NT2/D1 (cell line): ENCODE measurements around the gene CACNA1G.

ENCODE experiments used
- DNase-seq: peaks from one replicate; pipeline ENCODE4 v3.0.0-alpha.2; 2011; ENCODE audit warnings: low read depth, low spot score
- H3K27me3 ChIP-seq: 2 replicates; pipeline ENCODE4 v1.6.0; 2011; ENCODE audit warnings: mild to moderate bottlenecking; ENCODE audit not compliant: insufficient read length, insufficient read depth
- H3K36me3 ChIP-seq: 2 replicates; pipeline ENCODE4 v1.6.1; 2011; ENCODE audit warnings: mild to moderate bottlenecking, low read length, mixed read lengths; ENCODE audit not compliant: insufficient read depth, insufficient read length
- H3K4me1 ChIP-seq: 2 replicates; pipeline ENCODE4 v1.5.1; 2011; ENCODE audit not compliant: insufficient read depth, insufficient read length
- H3K4me3 ChIP-seq: 2 replicates; pipeline ENCODE4 v1.5.1; 2011; ENCODE audit warnings: low read depth; ENCODE audit not compliant: insufficient read length
- H3K9ac ChIP-seq: 2 replicates; pipeline ENCODE4 v1.6.0; 2011; ENCODE audit warnings: low read depth; ENCODE audit not compliant: insufficient read length
- H3K9me3 ChIP-seq: 2 replicates; pipeline ENCODE4 v1.5.1; 2011; ENCODE audit warnings: mild to moderate bottlenecking, low read length; ENCODE audit not compliant: insufficient read depth
- SUZ12 ChIP-seq: IDR thresholded peaks from 2 replicates; pipeline ENCODE4 v1.6.1; 2011; ENCODE audit not compliant: insufficient read length, insufficient read depth; ENCODE audit errors: extremely low read depth
- YY1 ChIP-seq: IDR thresholded peaks from 2 replicates; pipeline ENCODE4 v1.6.1; 2011; ENCODE audit not compliant: insufficient read length, insufficient read depth
- ZNF274 ChIP-seq: IDR thresholded peaks from 2 replicates; pipeline ENCODE4 v1.6.1; 2011; ENCODE audit warnings: mild to moderate bottlenecking, low read depth, low read length

Gene CACNA1G

GRCh38 chr17:50627782-50628601, 67.5 kb downstream of the CACNA1G start:
- Histone ChIP-seq H3K9me3 (no peaks in the 10 kb centered on the region), H3K4me1 (peaks cover 34% of the 10 kb centered on the region), H3K9ac (peak overlapping the region; percentile 65), H3K4me3 (peak overlapping the region; percentile 16), H3K27me3 (peaks cover 17% of the 10 kb centered on the region), H3K36me3 (no peaks in the 10 kb centered on the region)
- TF ChIP-seq SUZ12 (no peak), YY1 (no peak), ZNF274 (no peak)
- DNase-seq, result no peak

- Histone ChIP-seq H3K27me3 (peaks cover 37% of the 10 kb centered on the region), H3K4me1 (peaks cover 31% of the 10 kb centered on the region), H3K9me3 (no peaks in the 10 kb centered on the region), H3K36me3 (no peaks in the 10 kb centered on the region), H3K4me3 (no peak overlapping the region), H3K9ac (no peak overlapping the region)
- TF ChIP-seq SUZ12 (no peak), ZNF274 (no peak), YY1 (no peak)
- DNase-seq, result no peak
Observed at GRCh38 chr17:50629902-50630301, 69.4 kb downstream of the CACNA1G start.

- DNase-seq, result no peak
- no peak overlapping the region for H3K4me3 ChIP-seq
- H3K36me3 ChIP-seq, result no peaks in the 10 kb centered on the region
- H3K9me3 ChIP-seq, result no peaks in the 10 kb centered on the region
- no peak overlapping the region for H3K9ac ChIP-seq
- TF ChIP-seq YY1 (no peak), SUZ12 (no peak), ZNF274 (no peak)
- peaks cover 44% of the 10 kb centered on the region for H3K27me3 ChIP-seq
- peaks cover 30% of the 10 kb centered on the region for H3K4me1 ChIP-seq
Observed at GRCh38 chr17:50630524-50631194, 70.1 kb downstream of the CACNA1G start.

- no peak overlapping the region for H3K4me3 ChIP-seq
- H3K27me3 ChIP-seq, result peaks cover 51% of the 10 kb centered on the region
- no peaks in the 10 kb centered on the region for H3K36me3 ChIP-seq
- TF ChIP-seq YY1 (no peak), SUZ12 (no peak), ZNF274 (no peak)
- no peak for DNase-seq
- no peak overlapping the region for H3K9ac ChIP-seq
- H3K9me3 ChIP-seq, result no peaks in the 10 kb centered on the region
- peaks cover 25% of the 10 kb centered on the region for H3K4me1 ChIP-seq
Observed at GRCh38 chr17:50631195-50631907, 70.8 kb downstream of the CACNA1G start.

- peaks cover 22% of the 10 kb centered on the region for H3K4me1 ChIP-seq
- no peak overlapping the region for H3K4me3 ChIP-seq
- no peak overlapping the region for H3K9ac ChIP-seq
- H3K36me3 ChIP-seq, result no peaks in the 10 kb centered on the region
- peaks cover 56% of the 10 kb centered on the region for H3K27me3 ChIP-seq
- DNase-seq, result no peak
- TF ChIP-seq SUZ12, result no peak
- TF ChIP-seq ZNF274, result no peak
- no peak for TF ChIP-seq YY1
- H3K9me3 ChIP-seq, result no peaks in the 10 kb centered on the region
Observed at GRCh38 chr17:50631908-50632571, 71.5 kb downstream of the CACNA1G start.

GRCh38 chr17:50632637-50633036, 72.1 kb downstream of the CACNA1G start:
- Histone ChIP-seq H3K4me1 (peaks cover 19% of the 10 kb centered on the region), H3K27me3 (peaks cover 56% of the 10 kb centered on the region), H3K9ac (no peak overlapping the region), H3K9me3 (no peaks in the 10 kb centered on the region), H3K36me3 (no peaks in the 10 kb centered on the region), H3K4me3 (no peak overlapping the region)
- TF ChIP-seq YY1 (no peak), SUZ12 (no peak), ZNF274 (no peak)
- no peak for DNase-seq

- H3K9ac ChIP-seq, result no peak overlapping the region
- H3K4me3 ChIP-seq, result no peak overlapping the region
- H3K9me3 ChIP-seq, result no peaks in the 10 kb centered on the region
- peaks cover 13% of the 10 kb centered on the region for H3K4me1 ChIP-seq
- no peak for DNase-seq
- no peaks in the 10 kb centered on the region for H3K36me3 ChIP-seq
- peaks cover 56% of the 10 kb centered on the region for H3K27me3 ChIP-seq
- TF ChIP-seq ZNF274 (no peak), YY1 (no peak), SUZ12 (no peak)
Observed at GRCh38 chr17:50633683-50634082, 73.2 kb downstream of the CACNA1G start.
